K562 (cell line): ENCODE data around the gene CBX2. TPM values are rescaled to one million over a fixed set of nuclear protein-coding genes. Genes with fewer than 3 reads are reported as not detected.

Source experiments
- BCLAF1 ChIP-seq, 2 experiments: fragments of 450-650 bp in 1 of 2; IDR thresholded peaks; 2 replicates each; pipeline ENCODE4 v1.6.1; 2011 to 2017; ENCODE audit warnings: low read depth in 2 of 2, antibody characterized with exemption in 1 of 2, borderline replicate concordance in 1 of 2, low read length in 1 of 2, mild to moderate bottlenecking in 1 of 2, mixed read lengths in 1 of 2; ENCODE audit not compliant: control insufficient read depth in 1 of 2
- DMBX1 ChIP-seq: fragments of 250-450 bp; sonication (Bioruptor Pico); IDR thresholded peaks from 2 replicates; pipeline ENCODE4 v1.8.0; 2022; ENCODE audit warnings: inconsistent platforms, mild to moderate bottlenecking, moderate library complexity, borderline replicate concordance
- EGR1 ChIP-seq: fragments of 450-650 bp; conservative IDR thresholded peaks from 2 replicates; pipeline ENCODE4 v1.6.1; 2017; ENCODE audit warnings: mild to moderate bottlenecking
- FOXJ3 ChIP-seq: sonication (generic); formaldehyde crosslinking; IDR thresholded peaks from 2 replicates; pipeline ENCODE4 v1.4.0; 2020; ENCODE audit warnings: mild to moderate bottlenecking, missing genetic modification reagents
- HBP1 ChIP-seq: fragments of 450-650 bp; formaldehyde crosslinking; IDR thresholded peaks from 2 replicates; pipeline ENCODE4 v1.4.0; 2022; ENCODE audit warnings: missing genetic modification characterization
- ILF3 ChIP-seq: fragments of 450-650 bp; IDR thresholded peaks from 2 replicates; pipeline ENCODE4 v1.6.1; 2018; ENCODE audit warnings: antibody characterized with exemption, mild to moderate bottlenecking, moderate library complexity, borderline replicate concordance
- RBM22 ChIP-seq: fragments of 200-400 bp; formaldehyde crosslinking; IDR thresholded peaks from 2 replicates; pipeline ENCODE4 v1.6.1; 2018; ENCODE audit warnings: low read length, low read depth; ENCODE audit not compliant: poor library complexity, severe bottlenecking
- SMAD3 ChIP-seq: fragments of 450-650 bp; formaldehyde crosslinking; conservative IDR thresholded peaks from 2 replicates; pipeline ENCODE4 v1.4.0; 2020; ENCODE audit warnings: mild to moderate bottlenecking
- TAL1 ChIP-seq: fragments of 450-650 bp; IDR thresholded peaks from 2 replicates; pipeline ENCODE4 v1.6.1; 2016; ENCODE audit warnings: mild to moderate bottlenecking
- TCF7L2 ChIP-seq: fragments of 150-350 bp; IDR thresholded peaks from 2 replicates; pipeline ENCODE4 v1.6.1; 2016; ENCODE audit warnings: low read depth, mild to moderate bottlenecking, low read length, moderate library complexity
- THRA ChIP-seq: fragments of 450-650 bp; IDR thresholded peaks from 2 replicates; pipeline ENCODE4 v1.6.1; 2017; ENCODE audit warnings: mild to moderate bottlenecking, moderate library complexity
- ZBTB49 ChIP-seq: sonication (generic); formaldehyde crosslinking; IDR thresholded peaks from 2 replicates; pipeline ENCODE4 v1.8.0; 2022; ENCODE audit warnings: missing genetic modification reagents, mild to moderate bottlenecking, borderline replicate concordance
- ZNF512 ChIP-seq: IDR thresholded peaks from 2 replicates; pipeline ENCODE4 v1.6.1; 2016; ENCODE audit warnings: missing genetic modification characterization, missing compliant biosample characterization
- ZNF785 ChIP-seq: fragments of 250-450 bp; sonication (Bioruptor Pico); IDR thresholded peaks from 2 replicates; pipeline ENCODE4 v1.4.0; 2020; ENCODE audit warnings: mild to moderate bottlenecking
- polyA plus RNA-seq, 8 experiments: library from polyadenylated mRNA; depleted of rRNA in 4 of 8; stranded (reverse) in 5 of 8; unstranded in 3 of 8; fragments of >200 nt; fragmentation: Nextera tagmentation in 2 of 8; fragmentation: Illumina TruSeq in 1 of 8; extraction: Ambion mirVana in 2 of 8; extraction: Trizol in 1 of 8; gene quantifications; 2 replicates each; pipeline versions ENCODE4 v1.2.1 to v1.2.3, GENCODE V29; 2011 to 2014; ENCODE audit warnings: inconsistent platforms in 1 of 8, missing spikeins in 1 of 8
- total RNA-seq, 7 experiments: library from RNA; depleted of rRNA in 6 of 7; stranded (reverse); fragments of >200 nt in 6 of 7; fragmentation: Illumina TruSeq in 2 of 7; extraction: Trizol in 2 of 7; gene quantifications; 2 replicates each; pipeline versions ENCODE4 v1.2.1 to v1.2.3, GENCODE V29; 2011 to 2021; ENCODE audit warnings: low replicate concordance in 1 of 7

CBX2 gene
- total and polyA plus RNA-seq, 9 of the 15 experiments (the other 6 are each of a cell fraction or from before 2014, with no cell fraction given): 0.66 to 26.9 (median 13.9) TPM

- TF ChIP-seq HBP1 (CRISPR knock-in tag): 0 out of 2 replicates have a peak, but pooled peaks have one; percentile 28
- TF ChIP-seq BCLAF1 (IDR thresholded peaks at IDR 0.05; ENCODE audit: borderline replicate concordance in 1 of 2, control insufficient read depth in 1 of 2, low read depth in 2 of 2, low read length in 1 of 2): no peak
- no peak for TF ChIP-seq SMAD3
- TF ChIP-seq DMBX1 (CRISPR knock-in tag): no peak
- no peak for TF ChIP-seq ILF3
- TF ChIP-seq ZNF512 (tag): no peak
- no peak for TF ChIP-seq TAL1
- no peak for TF ChIP-seq ZBTB49 (CRISPR knock-in tag)
- TF ChIP-seq TCF7L2: no peak
- peak; percentile 84 for TF ChIP-seq EGR1
- no peak for TF ChIP-seq FOXJ3 (CRISPR knock-in tag)
- no peak for TF ChIP-seq RBM22
- TF ChIP-seq ZNF785 (CRISPR knock-in tag): no peak
- no peak for TF ChIP-seq THRA
Measured at GRCh38 chr17:79799538-79800324, 21.8 kb downstream of the CBX2 start (continued).
